HG03432 (cell line): ENCODE data around the gene SMNDC1.

Source experiments
- ATAC-seq: cut with Tn5 transposase; IDR thresholded peaks from one replicate; pipeline ENCODE4 v1.9.1; 2021; ENCODE audit warnings: mild to moderate bottlenecking, moderate library complexity; ENCODE audit not compliant: unreplicated experiment

SMNDC1 gene

DNA sequence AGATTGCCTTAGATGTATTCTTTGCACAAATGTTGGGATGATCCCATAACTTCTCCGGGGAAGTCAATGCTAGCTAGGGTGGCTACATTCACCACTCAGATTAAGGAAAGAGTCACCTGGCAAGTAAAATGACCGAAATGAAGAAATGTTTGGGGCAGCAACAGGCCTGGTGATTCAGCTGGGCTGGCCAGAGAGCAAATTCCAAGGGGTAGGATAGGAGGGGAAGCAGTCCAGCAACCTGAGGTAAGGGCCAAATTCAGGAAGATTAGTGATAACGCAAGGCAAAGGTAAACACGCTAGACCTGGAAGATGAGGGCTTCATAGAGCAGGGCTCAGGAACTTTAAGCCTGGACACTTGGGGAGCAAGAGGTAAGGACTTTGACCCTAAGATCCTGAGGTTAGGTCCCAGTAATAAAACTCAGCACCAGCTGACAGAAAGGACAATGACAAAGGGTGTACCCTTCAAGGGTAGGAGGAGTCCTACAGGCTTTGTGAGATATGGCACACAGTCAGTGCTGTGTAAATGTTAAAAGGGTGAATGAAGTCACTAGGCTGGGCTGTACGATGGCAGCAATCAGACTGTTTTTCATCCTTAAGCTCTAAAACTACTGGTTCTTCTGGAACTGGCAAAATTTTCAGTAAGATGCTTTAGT, 22.7 kb upstream of the SMNDC1 start:
- no peak for ATAC-seq

DNA sequence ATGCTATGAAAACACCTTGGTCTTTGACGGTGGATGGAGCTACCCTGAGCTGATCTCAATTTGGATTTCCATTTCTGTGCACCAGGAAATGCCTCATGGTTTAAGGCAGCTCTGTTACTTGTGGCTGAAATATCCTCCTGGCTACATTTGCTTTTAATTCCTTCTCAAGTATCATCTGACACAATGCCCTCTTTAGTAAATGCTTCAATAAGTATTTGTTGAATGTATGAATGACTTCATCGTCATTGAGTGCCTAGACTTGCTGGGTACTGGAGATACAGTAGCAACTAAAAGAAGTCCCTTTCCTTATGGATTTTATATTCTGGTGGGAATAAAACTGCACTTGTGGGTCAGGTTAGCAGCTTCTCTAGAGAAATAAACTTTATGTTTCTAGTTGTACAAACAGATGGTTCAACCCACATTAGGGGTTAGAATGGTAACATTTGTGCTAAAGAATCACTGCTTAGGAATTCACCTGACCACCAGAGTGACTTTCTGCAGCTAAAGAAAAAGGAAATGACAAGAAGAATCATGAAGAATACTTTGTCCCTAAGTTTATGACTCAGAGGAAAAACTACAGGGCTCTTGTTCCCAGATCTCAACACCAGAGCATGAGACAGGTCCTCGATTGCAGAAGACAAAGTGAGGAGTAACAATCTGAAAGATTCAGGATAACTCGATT, 21.8 kb upstream of the SMNDC1 start:
- peak; percentile 38 for ATAC-seq

DNA sequence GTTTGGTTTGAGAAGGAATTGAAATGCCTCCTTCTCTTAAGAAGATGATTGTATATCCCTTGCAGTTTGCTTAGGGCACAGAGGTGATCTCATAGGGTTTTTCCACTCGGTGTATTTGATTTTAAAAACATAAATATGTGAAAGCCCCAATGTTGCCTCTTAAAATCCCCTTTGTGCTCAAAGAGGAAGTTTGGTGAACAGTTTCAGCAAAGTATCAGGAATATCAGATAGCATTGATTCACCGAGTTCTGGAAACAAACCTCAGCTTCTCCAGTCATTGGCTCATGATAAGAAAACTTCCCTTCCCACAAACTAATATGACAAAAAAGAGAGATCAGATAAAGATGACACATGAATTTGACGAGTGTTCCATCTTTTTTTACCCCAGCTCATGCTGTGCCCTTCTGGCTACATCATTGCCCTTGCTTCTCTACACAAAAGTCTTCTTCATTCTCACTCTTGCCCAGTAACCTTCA, 20.1 kb upstream of the SMNDC1 start:
- ATAC-seq, result peak; percentile 68

DNA sequence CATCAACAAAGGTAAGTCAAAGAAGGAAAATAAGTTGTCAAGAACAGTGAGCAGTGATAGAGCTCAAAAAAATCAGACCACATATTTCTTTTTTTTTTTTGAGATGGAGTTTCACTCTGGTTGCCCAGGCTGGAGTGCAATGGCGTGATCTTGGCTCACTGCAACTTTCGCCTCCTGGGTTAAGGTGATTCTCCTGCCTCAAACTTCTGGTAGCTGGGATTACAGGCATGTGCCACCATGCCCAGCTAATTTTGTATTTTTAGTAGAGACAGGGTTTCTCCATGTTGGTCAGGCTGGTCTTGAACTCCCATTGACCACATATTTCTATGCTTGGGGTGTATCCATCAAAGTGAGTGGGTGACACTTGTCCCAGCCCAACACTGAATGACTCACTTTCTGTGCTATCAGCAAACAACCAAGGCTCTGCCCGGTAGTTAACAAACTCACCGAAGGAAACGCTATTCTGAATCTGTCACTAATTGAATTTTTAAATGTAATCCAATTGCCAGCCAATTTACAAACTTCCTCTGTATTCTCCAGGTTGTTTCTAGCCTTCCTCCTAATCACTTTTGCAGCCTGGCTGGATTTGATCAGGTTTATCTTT, 19.6 kb upstream of the SMNDC1 start:
- ATAC-seq, result peak; percentile 74

DNA sequence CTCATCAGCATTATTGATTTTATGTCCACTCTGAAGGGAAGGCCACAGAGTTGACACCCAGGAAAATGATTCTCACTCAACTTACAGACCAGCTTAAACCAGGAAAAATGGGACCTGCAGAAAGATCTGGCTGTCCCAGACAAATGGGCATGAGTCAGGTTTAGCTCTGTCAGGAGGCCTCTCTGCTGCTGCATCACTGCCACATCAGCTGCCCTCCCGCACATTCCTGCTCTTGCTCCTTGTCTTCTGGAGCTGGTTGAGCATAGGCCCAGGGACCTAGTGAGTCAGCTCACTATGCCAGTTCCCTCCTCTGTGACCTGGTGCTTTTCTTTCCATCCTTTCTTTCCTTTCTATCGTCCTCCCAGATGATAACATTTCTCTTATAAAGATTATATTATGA, 18.8 kb upstream of the SMNDC1 start:
- ATAC-seq, result no peak

DNA sequence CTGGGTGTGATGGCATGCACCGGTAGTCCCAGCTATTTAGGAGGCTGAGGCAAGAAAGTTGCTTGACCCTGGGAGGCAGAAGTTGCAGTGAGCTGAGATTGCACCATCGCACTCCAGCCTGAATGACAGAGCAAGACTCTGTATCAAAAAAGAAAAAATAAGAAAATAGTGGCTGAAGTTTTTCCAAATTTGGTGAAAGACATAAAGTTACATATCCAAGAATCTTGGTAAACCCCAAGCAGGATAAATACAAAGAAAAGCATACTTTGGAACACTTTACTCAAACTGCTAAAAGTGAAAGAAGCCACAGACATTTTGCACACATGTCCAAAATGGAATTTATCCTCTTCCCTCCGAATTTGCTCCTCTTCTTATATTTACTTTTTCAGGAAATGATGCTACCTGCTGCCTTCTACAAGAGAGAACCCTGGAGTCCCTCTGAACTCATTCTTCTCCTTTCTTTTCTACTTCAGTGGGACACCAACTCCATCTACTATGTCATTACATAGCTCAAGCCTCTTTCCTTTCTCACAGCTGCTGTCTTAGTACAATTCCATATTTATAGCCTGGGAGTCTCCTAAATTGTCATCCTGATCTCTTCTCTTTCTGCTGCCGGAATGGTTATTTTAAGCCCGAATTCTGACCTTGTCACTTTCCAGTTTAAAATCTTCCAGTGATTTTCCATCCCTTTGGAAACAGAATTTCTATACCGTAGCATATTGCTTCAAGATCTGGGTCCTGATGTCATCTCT, 17.3 kb upstream of the SMNDC1 start:
- no peak for ATAC-seq

DNA sequence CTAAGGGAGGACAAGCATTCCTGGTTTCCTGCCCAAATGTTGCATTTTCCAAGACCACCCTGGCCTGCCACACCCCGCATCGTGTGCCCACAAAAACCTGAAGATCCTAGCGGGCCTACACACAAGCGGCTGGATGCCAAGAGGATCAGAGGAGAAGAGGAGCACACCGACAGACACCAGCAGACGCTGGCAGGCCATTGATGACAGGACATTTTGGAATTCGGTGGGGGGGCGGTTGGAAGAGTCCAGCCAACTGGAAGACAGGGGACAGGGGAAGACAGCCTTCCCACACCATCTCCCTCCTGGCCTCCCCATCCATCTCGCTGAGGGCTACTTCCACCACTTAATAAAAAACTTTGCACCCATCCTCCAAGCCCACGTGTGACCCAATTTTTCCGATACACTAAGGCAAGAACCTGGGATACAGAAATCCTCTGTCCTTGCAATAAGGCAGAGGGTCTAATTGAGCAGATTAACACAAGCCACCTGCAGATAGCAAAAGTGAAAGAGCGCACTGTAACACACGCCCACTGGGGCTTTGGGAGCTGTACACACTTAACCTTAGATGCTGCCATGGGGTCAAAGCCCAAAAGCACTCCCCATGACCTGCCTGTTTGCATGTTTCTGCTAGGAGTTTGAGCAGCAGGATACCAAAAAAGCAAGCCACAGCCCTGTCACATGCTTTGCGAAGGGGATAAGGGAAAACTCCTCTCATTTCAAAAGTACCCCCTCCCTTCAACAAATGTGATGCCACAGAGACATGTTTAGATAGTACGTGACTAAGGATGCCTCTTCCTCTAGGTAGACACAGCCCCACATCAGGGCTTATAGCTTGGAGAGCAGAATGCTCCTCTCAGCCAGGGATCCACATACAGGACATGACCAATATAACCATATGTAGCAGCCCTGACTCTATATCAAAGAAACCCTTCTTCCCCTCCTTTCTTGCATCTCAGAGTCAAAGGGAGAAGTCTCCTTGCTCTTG, 13.4 kb upstream of the SMNDC1 start:
- ATAC-seq, result peak; percentile 73

DNA sequence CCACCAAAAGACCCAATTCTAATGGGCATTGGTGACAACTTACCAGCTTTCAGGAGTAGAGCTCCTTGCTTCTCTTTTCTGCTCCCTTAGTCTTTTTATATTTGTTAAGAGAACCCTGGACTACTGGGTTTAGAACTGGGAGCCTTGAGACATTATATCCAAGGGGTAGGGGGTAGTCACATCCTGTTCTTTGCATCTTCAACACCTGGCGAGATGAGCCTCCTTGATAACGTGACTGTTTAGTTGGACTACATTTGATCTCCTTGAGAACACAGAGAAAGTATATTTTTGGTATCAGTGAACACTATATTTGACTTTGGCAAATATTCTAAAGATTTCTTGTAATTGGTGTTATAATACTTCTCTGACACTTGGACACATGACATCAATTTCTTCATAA, 9.0 kb upstream of the SMNDC1 start:
- ATAC-seq, result no peak

DNA sequence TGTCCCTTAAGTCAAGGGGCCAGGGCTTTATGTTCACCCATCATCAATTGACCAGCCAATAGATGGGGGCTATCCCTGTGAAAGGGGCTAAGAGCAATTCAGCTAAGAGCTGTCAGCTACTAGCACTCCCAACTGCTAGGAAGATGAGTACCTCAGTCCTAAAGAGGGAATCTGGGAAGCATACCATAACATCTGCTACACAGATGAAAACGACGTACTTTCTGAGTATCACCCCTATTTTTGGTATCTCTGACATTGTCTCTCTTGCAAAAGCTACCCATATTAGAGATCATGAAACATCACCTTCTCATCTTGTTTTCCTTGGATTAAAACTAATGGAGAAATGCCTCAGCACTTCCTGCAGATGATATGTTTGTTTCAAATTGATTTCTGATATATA, 7.5 kb upstream of the SMNDC1 start:
- ATAC-seq, result no peak

DNA sequence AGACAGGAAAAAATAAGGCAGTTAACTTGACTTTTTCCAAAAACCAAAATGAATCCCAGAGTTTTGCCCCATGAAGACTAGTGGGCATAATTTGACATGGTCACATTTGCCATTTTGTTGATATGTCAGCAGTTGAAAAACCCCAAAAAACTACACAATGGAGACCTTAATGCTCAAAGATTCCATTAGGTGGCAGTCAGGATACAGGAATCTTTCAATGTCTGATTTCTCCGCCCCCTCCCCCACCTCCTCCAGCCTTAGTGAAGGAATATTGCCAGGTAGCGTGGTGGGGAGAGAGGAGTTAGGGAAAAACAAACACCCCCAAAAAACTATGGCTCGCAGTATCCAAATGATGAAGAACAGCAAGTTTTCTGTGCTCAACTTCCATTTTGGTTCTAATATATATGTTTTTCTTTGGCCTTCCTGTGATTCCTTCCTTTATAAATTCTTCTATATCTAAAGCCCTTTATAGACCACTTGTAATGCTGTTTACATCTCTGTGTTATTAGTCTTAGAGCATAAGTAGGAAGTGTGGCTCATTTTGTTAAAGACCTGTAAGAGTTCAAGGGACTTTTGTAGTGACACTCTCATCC, 6.7 kb upstream of the SMNDC1 start:
- ATAC-seq, result no peak

DNA sequence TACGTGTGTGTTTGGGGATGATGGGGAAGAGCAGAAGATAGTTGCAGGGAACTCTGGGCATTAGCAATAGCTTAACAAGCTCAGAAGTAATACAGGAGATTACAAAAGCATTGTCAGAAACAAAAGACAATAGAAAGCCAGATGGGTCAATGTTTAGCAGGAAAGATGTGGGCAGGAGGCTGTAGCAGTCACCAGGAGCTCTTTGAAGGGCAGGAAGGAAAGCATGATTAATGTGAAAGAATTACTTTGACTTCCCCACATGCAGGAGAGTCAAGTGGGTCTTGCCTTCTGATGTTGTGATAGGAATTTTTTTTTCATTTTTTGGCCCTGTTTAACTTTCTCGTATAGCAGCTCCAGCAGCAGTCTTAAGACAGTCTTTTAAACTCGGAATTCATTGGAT, 6.0 kb upstream of the SMNDC1 start:
- no peak for ATAC-seq

DNA sequence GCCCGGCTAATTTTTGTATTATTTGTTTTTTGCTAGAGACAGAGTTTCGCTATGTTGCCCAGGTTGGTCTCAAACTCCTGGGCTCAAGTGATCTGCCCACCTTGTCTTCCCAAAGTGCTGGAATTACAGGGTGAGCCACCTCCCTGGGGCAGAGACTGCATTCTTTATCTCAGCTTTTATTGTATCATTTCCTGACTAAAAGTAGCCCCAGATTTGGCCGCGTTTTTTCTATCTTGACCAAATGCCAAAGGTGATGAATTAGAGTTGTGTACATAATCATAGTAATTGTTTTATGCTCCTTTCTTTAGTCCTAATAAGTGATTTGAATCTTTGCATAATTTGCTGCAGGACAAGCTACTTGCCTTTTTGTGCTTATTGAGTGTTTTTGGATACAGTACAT, 3.1 kb upstream of the SMNDC1 start:
- no peak for ATAC-seq

DNA sequence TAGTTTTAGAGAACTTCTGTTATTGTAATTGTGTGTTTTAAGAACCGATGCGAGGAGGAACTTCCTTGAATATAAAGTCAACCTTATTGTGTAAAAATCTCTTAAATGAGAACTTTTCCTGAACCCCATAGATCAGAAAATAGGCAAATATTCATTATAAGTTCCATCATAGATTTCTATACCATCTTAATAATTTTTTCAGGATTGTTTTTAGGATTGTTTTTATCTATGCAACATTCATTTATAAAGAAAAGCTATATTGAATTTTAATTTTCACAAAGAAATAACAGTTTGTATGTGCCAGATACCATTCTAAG, 1.7 kb upstream of the SMNDC1 start:
- no peak for ATAC-seq

DNA sequence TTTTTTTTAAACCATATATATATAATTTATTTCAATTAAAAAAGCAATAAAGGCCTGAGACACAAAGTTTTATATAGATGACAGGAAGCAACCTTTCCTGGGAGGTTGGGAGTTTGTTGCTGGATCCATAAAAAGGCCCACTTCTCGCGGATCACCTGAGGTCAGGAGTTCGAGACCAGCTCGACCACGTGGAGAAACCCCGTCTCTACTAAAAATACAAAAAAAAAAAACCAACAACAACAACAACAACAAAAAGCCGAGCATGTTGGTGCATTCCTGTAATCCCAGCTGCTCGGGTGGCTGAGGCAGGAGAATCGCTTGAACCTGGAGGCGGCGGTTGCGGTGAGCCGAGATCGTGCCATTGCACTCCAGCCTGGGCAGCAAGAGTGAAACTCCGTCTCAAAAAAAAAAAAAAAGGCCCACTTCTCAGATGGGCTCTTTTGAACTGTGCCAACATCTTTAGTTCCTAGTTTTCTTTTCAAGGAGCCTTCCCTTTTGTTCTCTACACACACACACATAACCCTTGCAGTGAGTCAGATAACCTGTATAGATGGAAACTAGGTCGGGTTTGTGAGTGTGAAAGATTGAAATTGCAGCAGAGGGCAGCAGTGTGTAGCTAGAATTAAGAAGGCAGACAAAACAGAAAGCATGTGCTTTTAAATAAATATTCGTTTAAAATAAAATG, 1.2 kb upstream of the SMNDC1 start:
- ATAC-seq, result peak; percentile 49

DNA sequence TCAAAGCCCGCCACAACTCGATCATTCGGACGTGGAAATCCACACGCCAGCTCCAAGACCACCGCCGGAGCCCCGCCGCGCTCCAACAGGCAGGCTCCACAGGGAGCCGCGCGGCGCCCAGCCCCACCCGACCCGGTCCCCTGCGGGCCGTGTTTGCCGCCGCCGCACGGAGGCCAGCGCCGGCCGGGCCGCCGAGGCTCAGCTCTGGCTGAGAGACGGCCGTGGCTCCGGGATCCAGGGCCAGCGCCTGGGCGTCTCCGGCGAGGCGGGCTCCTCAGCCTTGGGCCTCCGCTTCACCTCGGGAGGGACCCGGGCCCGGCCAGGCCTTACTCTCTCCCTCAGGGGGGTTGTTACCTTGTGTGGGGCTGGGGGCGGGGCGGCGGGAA, 333 bp downstream of the SMNDC1 start:
- ATAC-seq, result peak; percentile 51

DNA sequence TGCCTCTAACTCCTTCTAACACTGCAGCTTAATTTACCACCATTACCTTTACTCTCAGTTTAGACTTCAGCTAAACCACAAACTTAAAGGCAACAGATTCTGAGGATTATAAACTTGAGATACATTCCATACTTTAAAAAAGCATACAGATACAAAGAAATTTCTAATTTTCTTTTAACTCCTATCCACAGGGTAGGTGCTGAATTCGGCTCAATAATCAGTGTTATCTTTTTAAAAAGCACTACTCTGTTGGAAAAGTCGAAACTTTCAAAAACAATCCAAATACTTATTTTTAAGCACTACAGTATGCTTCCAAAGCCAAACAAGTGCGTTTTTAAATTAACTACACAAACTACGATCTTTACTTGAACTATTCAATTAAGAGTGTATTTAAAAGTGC, 1.0 kb downstream of the SMNDC1 start:
- no peak for ATAC-seq

DNA sequence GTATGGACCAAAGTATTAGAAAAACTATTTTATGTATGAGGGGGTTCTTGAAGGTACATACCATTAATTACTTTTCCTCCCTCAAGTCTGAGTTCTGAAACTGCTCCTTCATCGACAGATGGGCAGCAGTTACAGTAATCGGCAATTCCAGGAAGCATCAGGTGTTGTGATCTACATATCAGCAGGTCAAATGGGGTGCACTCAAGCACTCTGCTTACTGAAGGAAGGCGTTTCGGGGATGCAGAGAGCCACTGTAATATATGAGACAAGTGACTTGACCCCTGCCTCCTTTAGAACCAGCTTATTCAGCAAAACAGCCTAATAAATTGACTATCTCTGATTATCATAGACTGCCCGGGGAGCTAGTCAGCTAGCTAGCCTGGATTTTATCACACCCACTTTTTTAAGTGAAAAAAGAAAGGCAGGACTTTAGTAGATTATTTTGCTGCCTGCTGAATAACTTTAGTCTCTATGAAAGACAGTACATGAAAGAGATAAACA, 4.2 kb downstream of the SMNDC1 start:
- no peak for ATAC-seq

DNA sequence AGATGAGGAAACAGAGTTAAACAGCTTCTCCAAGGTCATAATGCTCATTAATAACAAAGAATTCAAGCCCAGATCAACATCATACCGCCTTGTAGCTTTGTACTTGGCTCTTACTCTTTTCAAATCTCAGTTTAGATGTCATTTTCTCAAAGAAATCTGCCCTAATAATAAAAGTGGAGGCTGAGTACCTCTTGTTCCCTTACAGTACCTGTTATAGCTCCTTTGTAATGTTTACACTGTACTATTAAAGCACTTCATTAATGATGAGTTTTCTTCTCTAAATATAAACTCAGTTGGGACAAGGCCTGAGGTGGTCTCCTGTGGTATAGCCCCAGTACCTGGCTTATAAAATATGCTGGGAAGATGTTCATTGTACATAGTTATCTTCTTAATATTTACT, 7.8 kb downstream of the SMNDC1 start:
- ATAC-seq, result no peak

DNA sequence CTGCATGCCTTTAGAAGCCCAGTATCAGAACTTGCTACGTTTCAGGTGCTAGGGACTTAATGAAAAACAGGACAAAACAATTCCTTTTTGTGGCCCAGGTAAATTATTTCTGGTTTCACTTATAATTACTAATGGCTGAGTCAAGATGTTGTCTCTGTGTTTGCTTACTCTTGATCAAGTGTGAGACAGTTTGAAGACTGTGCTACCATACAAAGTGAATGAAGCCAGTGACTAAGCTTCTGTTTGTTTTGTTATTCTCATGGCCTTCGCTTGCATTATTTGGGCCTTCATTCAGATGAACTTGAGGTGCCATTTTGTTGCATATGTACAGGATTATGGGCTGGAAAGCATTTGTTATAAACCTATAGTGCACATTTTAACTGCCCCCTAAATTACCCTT, 17.9 kb downstream of the SMNDC1 start:
- no peak for ATAC-seq

DNA sequence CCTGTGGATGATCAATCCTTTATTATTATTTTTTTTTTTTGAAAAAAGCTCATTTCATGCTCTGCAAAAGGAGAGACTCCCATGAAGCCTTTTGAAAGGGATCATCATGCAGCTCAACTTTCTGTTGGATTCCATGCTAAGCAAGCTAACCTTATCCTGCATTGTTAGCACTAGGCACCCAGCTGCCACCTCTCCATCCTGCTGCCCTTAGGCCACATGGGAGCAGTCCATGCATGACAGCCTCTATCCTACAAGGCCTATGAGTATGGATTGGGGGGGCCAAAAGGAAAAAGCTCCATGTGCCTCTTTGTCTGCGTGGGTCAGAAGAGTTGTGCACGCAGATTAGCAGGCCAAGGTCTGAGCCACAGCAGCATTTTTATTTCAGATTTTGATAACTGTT, 19.2 kb downstream of the SMNDC1 start:
- ATAC-seq, result no peak
